Astrocyte of the spinal cord (primary cell): Measurements from ENCODE around the gene GALNTL6.

Source experiments
- DNase-seq: peaks from one replicate; pipeline ENCODE4 v3.0.0; 2011; ENCODE audit warnings: low read depth, low spot score
- H3K4me3 ChIP-seq: 2 replicates; pipeline ENCODE4 v1.5.1; 2011; ENCODE audit warnings: low read depth, mild to moderate bottlenecking, low read length, moderate library complexity
- in situ Hi-C: cut with HindIII; loops from 2 replicates; pipeline ENCODE4 v1.10.0; 2017; ENCODE audit warnings: low sequenced_read_pairs
- TF ChIP-seq, protein P1 (sequence below): IDR thresholded peaks from 2 replicates; pipeline ENCODE4 v1.5.1; 2012; ENCODE audit warnings: low read depth, mild to moderate bottlenecking, low read length, inconsistent platforms

GALNTL6 gene

GRCh38 chr4:171857302-171858012 is 44.3 kb downstream of the GALNTL6 start:
- in situ Hi-C loops: no loop called here
- H3K4me3 ChIP-seq: no peak overlapping the region
- peak; percentile 25 for DNase-seq
- TF ChIP-seq, protein P1, sequence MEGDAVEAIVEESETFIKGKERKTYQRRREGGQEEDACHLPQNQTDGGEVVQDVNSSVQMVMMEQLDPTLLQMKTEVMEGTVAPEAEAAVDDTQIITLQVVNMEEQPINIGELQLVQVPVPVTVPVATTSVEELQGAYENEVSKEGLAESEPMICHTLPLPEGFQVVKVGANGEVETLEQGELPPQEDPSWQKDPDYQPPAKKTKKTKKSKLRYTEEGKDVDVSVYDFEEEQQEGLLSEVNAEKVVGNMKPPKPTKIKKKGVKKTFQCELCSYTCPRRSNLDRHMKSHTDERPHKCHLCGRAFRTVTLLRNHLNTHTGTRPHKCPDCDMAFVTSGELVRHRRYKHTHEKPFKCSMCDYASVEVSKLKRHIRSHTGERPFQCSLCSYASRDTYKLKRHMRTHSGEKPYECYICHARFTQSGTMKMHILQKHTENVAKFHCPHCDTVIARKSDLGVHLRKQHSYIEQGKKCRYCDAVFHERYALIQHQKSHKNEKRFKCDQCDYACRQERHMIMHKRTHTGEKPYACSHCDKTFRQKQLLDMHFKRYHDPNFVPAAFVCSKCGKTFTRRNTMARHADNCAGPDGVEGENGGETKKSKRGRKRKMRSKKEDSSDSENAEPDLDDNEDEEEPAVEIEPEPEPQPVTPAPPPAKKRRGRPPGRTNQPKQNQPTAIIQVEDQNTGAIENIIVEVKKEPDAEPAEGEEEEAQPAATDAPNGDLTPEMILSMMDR: no peak

GRCh38 chr4:171875291-171875690 is 62.1 kb downstream of the GALNTL6 start:
- no peak for DNase-seq
- in situ Hi-C loops: no loop called here
- TF ChIP-seq, protein P1: no peak
- H3K4me3 ChIP-seq: no peak overlapping the region

DNA sequence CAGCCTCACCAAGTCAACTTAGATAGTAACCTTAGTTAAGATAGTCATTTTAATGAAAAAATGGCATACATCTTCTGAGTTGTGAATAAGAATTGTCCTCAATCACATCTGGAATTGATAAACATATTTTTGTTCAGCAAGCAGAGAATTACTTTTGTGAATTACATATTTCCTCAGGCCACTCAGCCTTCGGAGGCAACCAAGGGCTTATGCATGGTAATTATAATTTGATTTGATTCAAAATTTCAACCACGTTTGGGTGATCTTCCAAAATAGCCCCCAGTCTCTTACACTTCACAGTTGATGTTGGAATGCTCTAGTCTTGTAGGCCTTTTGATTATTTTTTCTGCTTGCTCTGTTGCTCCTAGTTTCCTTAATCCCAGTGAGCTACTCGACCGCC is 63.4 kb downstream of the GALNTL6 start:
- no peak overlapping the region for H3K4me3 ChIP-seq
- TF ChIP-seq, protein P1: no peak
- DNase-seq: no peak
- in situ Hi-C loops: no loop called here

GRCh38 chr4:171880136-171880535 is 66.9 kb downstream of the GALNTL6 start:
- peak; percentile 87 for DNase-seq
- TF ChIP-seq, protein P1: no peak
- H3K4me3 ChIP-seq: no peak overlapping the region
- in situ Hi-C loops: no loop called here

DNA sequence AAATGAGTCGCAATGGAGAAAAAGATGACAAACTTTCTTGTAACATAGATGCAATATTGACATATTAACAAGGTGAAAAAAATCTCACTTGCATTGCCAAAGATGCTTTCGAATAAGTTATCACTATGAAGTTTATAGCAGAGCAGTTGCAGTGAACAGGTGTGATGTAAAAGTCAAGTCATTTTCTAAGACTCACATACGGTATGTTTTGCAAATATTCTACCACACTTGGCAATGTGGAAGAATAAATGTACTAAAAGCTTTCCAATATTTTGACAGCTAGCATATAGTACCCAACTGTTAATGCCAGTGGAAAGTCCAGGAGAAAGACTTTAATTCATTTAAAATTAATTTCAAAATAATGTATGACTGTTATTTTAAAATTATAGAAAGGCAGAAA is 76.5 kb downstream of the GALNTL6 start:
- TF ChIP-seq, protein P1: no peak
- DNase-seq: no peak
- in situ Hi-C loops: no loop called here
- no peak overlapping the region for H3K4me3 ChIP-seq

DNA sequence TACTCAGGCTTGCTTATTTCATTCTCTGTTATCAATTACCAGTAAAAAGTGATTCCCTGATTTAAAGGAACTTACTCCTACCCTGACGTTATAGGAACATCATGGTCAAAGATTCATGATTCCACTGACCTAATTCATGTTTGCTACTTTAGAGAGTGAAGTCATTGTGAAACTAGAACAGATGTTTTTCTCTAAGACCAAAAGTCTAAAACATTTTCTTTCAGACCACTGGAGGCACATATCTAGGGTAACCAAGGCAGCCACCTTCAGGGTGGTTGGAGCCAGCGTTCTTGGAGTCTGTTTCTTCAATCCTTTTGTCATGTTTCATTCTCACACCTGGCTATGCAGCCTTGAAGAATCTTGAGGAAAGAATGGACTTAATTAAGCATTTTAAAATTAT is 77.8 kb downstream of the GALNTL6 start:
- DNase-seq: no peak
- TF ChIP-seq, protein P1: no peak
- in situ Hi-C loops: no loop called here
- no peak overlapping the region for H3K4me3 ChIP-seq
